GM12878 (cell line): Measurements from ENCODE around the gene DCAF17. TPM values are rescaled to one million over a fixed set of nuclear protein-coding genes. Genes with fewer than 3 reads are reported as not detected.

Experiments used
- BACH1 ChIP-seq: fragments of 450-650 bp; IDR thresholded peaks from 2 replicates; pipeline ENCODE4 v1.6.1; 2017; ENCODE audit warnings: mild to moderate bottlenecking, borderline replicate concordance
- BRCA1 ChIP-seq: IDR thresholded peaks from 2 replicates; pipeline ENCODE4 v1.6.1; 2011; ENCODE audit warnings: low read depth, low read length, improper control_type of control experiment
- CREB1 ChIP-seq: IDR thresholded peaks from 2 replicates; pipeline ENCODE4 v1.6.1; 2012; ENCODE audit warnings: low read depth, mild to moderate bottlenecking, inconsistent platforms
- CREM ChIP-seq: IDR thresholded peaks from 2 replicates; pipeline ENCODE4 v1.6.1; 2014; ENCODE audit warnings: antibody characterized with exemption, low read depth
- EED ChIP-seq: sonication (generic); IDR thresholded peaks from 2 replicates; pipeline ENCODE4 v1.6.1; 2016; ENCODE audit warnings: antibody characterized with exemption, low read depth
- ESRRA ChIP-seq: IDR thresholded peaks from 2 replicates; pipeline ENCODE4 v1.6.1; 2012; ENCODE audit warnings: mild to moderate bottlenecking, low read length, improper control_type of control experiment
- ETV6 ChIP-seq, 2 experiments: fragments of 450-650 bp in 1 of 2; IDR thresholded peaks in 1 of 2; conservative IDR thresholded peaks in 1 of 2; 2 replicates each; pipeline ENCODE4 v1.6.1; 2014; ENCODE audit warnings: antibody characterized with exemption in 1 of 2, borderline replicate concordance in 1 of 2, low read depth in 1 of 2, mild to moderate bottlenecking in 1 of 2, moderate library complexity in 1 of 2
- FOXK2 ChIP-seq: fragments of 450-650 bp; IDR thresholded peaks from 2 replicates; pipeline ENCODE4 v1.6.1; 2017; ENCODE audit warnings: mild to moderate bottlenecking, moderate library complexity
- FOXM1 ChIP-seq: IDR thresholded peaks from 2 replicates; pipeline ENCODE4 v1.6.1; 2012; ENCODE audit warnings: low read depth, mild to moderate bottlenecking, inconsistent platforms, low read length, moderate library complexity
- HDAC2 ChIP-seq: fragments of 200-600 bp; sonication (generic); IDR thresholded peaks from 2 replicates; pipeline ENCODE4 v1.6.1; 2017
- JUNB ChIP-seq: IDR thresholded peaks from 2 replicates; pipeline ENCODE4 v1.6.1; 2016; ENCODE audit warnings: antibody characterized with exemption, mild to moderate bottlenecking
- MXI1 ChIP-seq: fragments of 150-350 bp; IDR thresholded peaks from 2 replicates; pipeline ENCODE4 v1.6.1; 2011; ENCODE audit warnings: low read depth, mild to moderate bottlenecking, inconsistent platforms, low read length, improper control_type of control experiment
- MYB ChIP-seq: fragments of 150-350 bp; IDR thresholded peaks from 2 replicates; pipeline ENCODE4 v1.6.1; 2014; ENCODE audit warnings: mild to moderate bottlenecking, low read depth, low read length, borderline replicate concordance
- MYC ChIP-seq: IDR thresholded peaks from 2 replicates; pipeline ENCODE4 v1.6.1; 2011; ENCODE audit warnings: mild to moderate bottlenecking, low read length, moderate library complexity, inconsistent platforms; ENCODE audit not compliant: insufficient read depth, insufficient replicate concordance, insufficient read length, severe bottlenecking
- NBN ChIP-seq: fragments of 450-650 bp; IDR thresholded peaks from 2 replicates; pipeline ENCODE4 v1.6.1; 2016
- PAX5 ChIP-seq: IDR thresholded peaks from 2 replicates; pipeline ENCODE4 v1.6.1; 2011; ENCODE audit warnings: low read depth, low read length, borderline replicate concordance
- RB1 ChIP-seq: fragments of 450-650 bp; formaldehyde crosslinking; IDR thresholded peaks from 2 replicates; pipeline ENCODE4 v1.6.1; 2017; ENCODE audit warnings: mild to moderate bottlenecking, borderline replicate concordance
- REST ChIP-seq: IDR thresholded peaks from 2 replicates; pipeline ENCODE4 v1.6.1; 2012; ENCODE audit warnings: mild to moderate bottlenecking, low read depth, low read length
- SMAD5 ChIP-seq: IDR thresholded peaks from 2 replicates; pipeline ENCODE4 v1.6.1; 2016; ENCODE audit warnings: antibody characterized with exemption, low read depth
- TAF1 ChIP-seq: IDR thresholded peaks from 2 replicates; pipeline ENCODE4 v1.6.1; 2011; ENCODE audit warnings: mild to moderate bottlenecking, low read depth, low read length, borderline replicate concordance
- WRNIP1 ChIP-seq: IDR thresholded peaks from 2 replicates; pipeline ENCODE4 v1.6.1; 2011; ENCODE audit warnings: low read depth, low read length, improper control_type of control experiment, borderline replicate concordance
- YBX1 ChIP-seq: fragments of 450-650 bp; IDR thresholded peaks from 2 replicates; pipeline ENCODE4 v1.6.1; 2016; ENCODE audit warnings: antibody characterized with exemption
- ZNF384 ChIP-seq: IDR thresholded peaks from 2 replicates; pipeline ENCODE4 v1.6.1; 2012; ENCODE audit warnings: low read depth, mild to moderate bottlenecking, low read length, improper control_type of control experiment, borderline replicate concordance
- polyA plus RNA-seq, 11 experiments: library from polyadenylated mRNA; depleted of rRNA in 4 of 11; unstranded in 6 of 11; stranded (reverse) in 5 of 11; fragments of >200 nt; fragmentation: Nextera tagmentation in 4 of 11; fragmentation: Illumina TruSeq in 1 of 11; extraction: Ambion mirVana in 4 of 11; extraction: Trizol in 1 of 11; gene quantifications; 1 replicate in 1 of 11; 2 replicates in 10 of 11; pipeline versions ENCODE4 v1.2.1 to v1.2.3, GENCODE V29; 2011 to 2016; ENCODE audit warnings: inconsistent platforms in 2 of 11, missing spikeins in 2 of 11, low read depth in 1 of 11
- total RNA-seq, 4 experiments: library from RNA; depleted of rRNA in 3 of 4; stranded (reverse); fragments of >200 nt in 3 of 4; fragmentation: Illumina TruSeq in 1 of 4; extraction: Trizol in 1 of 4; gene quantifications; 2 replicates each; pipeline versions ENCODE4 v1.2.1 to v1.2.3, GENCODE V29; 2013 to 2021
- TF ChIP-seq, protein P1 (sequence below): fragments of 450-650 bp; IDR thresholded peaks from 2 replicates; pipeline ENCODE4 v1.6.1; 2017; ENCODE audit warnings: antibody characterized with exemption, mild to moderate bottlenecking, moderate library complexity
- TF ChIP-seq, protein P2 (sequence below): fragments of 450-650 bp; IDR thresholded peaks from 2 replicates; pipeline ENCODE4 v1.6.1; 2018; ENCODE audit warnings: borderline replicate concordance, mild to moderate bottlenecking; ENCODE audit not compliant: partially characterized antibody

DCAF17 gene
- total and polyA plus RNA-seq, 10 of the 15 experiments (the other 5 are each of a cell fraction or from before 2014, with no cell fraction given): 5.2 to 32.9 (median 23.4) TPM

- TF ChIP-seq HDAC2 (no peak), PAX5 (no peak), JUNB (no peak), FOXK2 (no peak), EED (no peak), MYC (no peak), ETV6 (conservative IDR thresholded peaks at IDR 0.05 in 1 of 2, IDR thresholded peaks at IDR 0.05 in 1 of 2; ENCODE audit: borderline replicate concordance in 1 of 2, low read depth in 1 of 2) (no peak), MYB (peak; percentile 58; the same call in 1 of the 2 replicates), RB1 (no peak), BRCA1 (no peak), SMAD5 (no peak), ZNF384 (no peak), YBX1 (no peak), WRNIP1 (no peak), FOXM1 (peak; percentile 57; the same call in 1 of the 2 replicates), TAF1 (no peak), CREB1 (no peak), REST (no peak), MXI1 (no peak), CREM (no peak), NBN (0 out of 2 replicates have a peak, but pooled peaks have one; percentile 12), BACH1 (no peak), ESRRA (no peak)
- TF ChIP-seq, protein P1, sequence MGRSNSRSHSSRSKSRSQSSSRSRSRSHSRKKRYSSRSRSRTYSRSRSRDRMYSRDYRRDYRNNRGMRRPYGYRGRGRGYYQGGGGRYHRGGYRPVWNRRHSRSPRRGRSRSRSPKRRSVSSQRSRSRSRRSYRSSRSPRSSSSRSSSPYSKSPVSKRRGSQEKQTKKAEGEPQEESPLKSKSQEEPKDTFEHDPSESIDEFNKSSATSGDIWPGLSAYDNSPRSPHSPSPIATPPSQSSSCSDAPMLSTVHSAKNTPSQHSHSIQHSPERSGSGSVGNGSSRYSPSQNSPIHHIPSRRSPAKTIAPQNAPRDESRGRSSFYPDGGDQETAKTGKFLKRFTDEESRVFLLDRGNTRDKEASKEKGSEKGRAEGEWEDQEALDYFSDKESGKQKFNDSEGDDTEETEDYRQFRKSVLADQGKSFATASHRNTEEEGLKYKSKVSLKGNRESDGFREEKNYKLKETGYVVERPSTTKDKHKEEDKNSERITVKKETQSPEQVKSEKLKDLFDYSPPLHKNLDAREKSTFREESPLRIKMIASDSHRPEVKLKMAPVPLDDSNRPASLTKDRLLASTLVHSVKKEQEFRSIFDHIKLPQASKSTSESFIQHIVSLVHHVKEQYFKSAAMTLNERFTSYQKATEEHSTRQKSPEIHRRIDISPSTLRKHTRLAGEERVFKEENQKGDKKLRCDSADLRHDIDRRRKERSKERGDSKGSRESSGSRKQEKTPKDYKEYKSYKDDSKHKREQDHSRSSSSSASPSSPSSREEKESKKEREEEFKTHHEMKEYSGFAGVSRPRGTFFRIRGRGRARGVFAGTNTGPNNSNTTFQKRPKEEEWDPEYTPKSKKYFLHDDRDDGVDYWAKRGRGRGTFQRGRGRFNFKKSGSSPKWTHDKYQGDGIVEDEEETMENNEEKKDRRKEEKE: no peak
- TF ChIP-seq, protein P2, sequence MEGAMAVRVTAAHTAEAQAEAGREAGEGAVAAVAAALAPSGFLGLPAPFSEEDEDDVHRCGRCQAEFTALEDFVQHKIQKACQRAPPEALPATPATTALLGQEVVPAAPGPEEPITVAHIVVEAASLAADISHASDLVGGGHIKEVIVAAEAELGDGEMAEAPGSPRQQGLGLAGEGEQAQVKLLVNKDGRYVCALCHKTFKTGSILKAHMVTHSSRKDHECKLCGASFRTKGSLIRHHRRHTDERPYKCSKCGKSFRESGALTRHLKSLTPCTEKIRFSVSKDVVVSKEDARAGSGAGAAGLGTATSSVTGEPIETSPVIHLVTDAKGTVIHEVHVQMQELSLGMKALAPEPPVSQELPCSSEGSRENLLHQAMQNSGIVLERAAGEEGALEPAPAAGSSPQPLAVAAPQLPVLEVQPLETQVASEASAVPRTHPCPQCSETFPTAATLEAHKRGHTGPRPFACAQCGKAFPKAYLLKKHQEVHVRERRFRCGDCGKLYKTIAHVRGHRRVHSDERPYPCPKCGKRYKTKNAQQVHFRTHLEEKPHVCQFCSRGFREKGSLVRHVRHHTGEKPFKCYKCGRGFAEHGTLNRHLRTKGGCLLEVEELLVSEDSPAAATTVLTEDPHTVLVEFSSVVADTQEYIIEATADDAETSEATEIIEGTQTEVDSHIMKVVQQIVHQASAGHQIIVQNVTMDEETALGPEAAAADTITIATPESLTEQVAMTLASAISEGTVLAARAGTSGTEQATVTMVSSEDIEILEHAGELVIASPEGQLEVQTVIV: no peak
These were observed 28.0 kb upstream of the DCAF17 start (continued) for GRCh38 chr2:171406044-171406443.
